Stimulated activated naive CD8-positive, alpha-beta T cell treated with anti-CD3 and anti-CD28 coated beads, Interleukin-15, amount 100 ng/mL, for 72 hours (primary cell): ENCODE measurements around the gene WRAP53.

Experiments used
- ATAC-seq: fragments of 150-1000 bp; cut with Tn5 transposase; 2 replicates; pipeline ENCODE4 v1.10.0; 2021; ENCODE audit warnings: mild to moderate bottlenecking, moderate library complexity
- DNase-seq, 2 donors: peaks; one replicate each; pipeline ENCODE4 v3.0.0; 2021 to 2022
- H3K27ac Mint-ChIP-seq, 2 donors: one replicate each; pipeline ENCODE4 v1.8.0; 2022; ENCODE audit warnings: mild to moderate bottlenecking in 2 of 2, mixed read lengths in 2 of 2, moderate library complexity in 2 of 2
- H3K27me3 Mint-ChIP-seq: one replicate; pipeline ENCODE4 v1.8.0; 2022; ENCODE audit warnings: mixed read lengths
- H3K4me1 Mint-ChIP-seq: one replicate; pipeline ENCODE4 v1.8.0; 2022; ENCODE audit warnings: mild to moderate bottlenecking, mixed read lengths
- H3K4me3 Mint-ChIP-seq, 2 donors: one replicate each; pipeline ENCODE4 v1.8.0; 2022; ENCODE audit warnings: mild to moderate bottlenecking in 2 of 2, mixed read lengths in 2 of 2, moderate library complexity in 1 of 2
- H3K9me3 Mint-ChIP-seq, 2 donors: one replicate each; pipeline ENCODE4 v1.8.0; 2022; ENCODE audit warnings: mixed read lengths in 2 of 2

WRAP53 gene

GRCh38 chr17:7713782-7714181 lies 25.5 kb downstream of the WRAP53 start:
- ATAC-seq, result no peak
- Mint-ChIP-seq H3K4me1 (peaks cover 62% of the 10 kb centered on the region), H3K9me3 (no peaks in the 10 kb centered on the region), H3K27ac (peak overlapping the region in 1 of 2 donors; percentile 81), H3K27me3 (peaks cover 94% of the 10 kb centered on the region), H3K4me3 (no peak overlapping the region)
- no peak for DNase-seq

- DNase-seq (no peak), ATAC-seq (no peak)
- no peaks in the 10 kb centered on the region for H3K9me3 Mint-ChIP-seq
- peaks cover 100% of the 10 kb centered on the region for H3K27me3 Mint-ChIP-seq
- H3K4me3 Mint-ChIP-seq, result no peak overlapping the region
- no peak overlapping the region for H3K27ac Mint-ChIP-seq
- H3K4me1 Mint-ChIP-seq, result peaks cover 58% of the 10 kb centered on the region
These were observed 26.7 kb downstream of the WRAP53 start for GRCh38 chr17:7714721-7715594.

- Mint-ChIP-seq H3K27me3 (peaks cover 100% of the 10 kb centered on the region), H3K4me3 (peak overlapping the region; percentile 87 to 91), H3K27ac (no peak overlapping the region), H3K4me1 (peaks cover 45% of the 10 kb centered on the region), H3K9me3 (no peaks in the 10 kb centered on the region)
- DNase-seq, result no peak
- ATAC-seq, result no peak
These were observed 27.9 kb downstream of the WRAP53 start for GRCh38 chr17:7715936-7716886.

- DNase-seq (peak; percentile 53 to 70), ATAC-seq (peak; percentile 83)
- H3K27me3 Mint-ChIP-seq, result peaks cover 98% of the 10 kb centered on the region
- peak within 1 kb of the TSS in 1 of 2 donors; percentile 61 for H3K27ac Mint-ChIP-seq
- peak within 1 kb of the TSS; percentile 87 to 91 for H3K4me3 Mint-ChIP-seq
- H3K9me3 Mint-ChIP-seq, result no peaks in the 10 kb centered on the region
- peaks cover 41% of the 10 kb centered on the region for H3K4me1 Mint-ChIP-seq
These were observed 28.9 kb downstream of the WRAP53 start, which contains the start of gene DNAH2 for GRCh38 chr17:7716901-7717755. DNAH2 (plus strand) TSS chr17:7717744; CDS start chr17:7719735, 1,991 bp downstream.

- Mint-ChIP-seq H3K27me3 (peaks cover 91% of the 10 kb centered on the region), H3K4me3 (peak overlapping the region; percentile 87 to 91), H3K27ac (no peak overlapping the region), H3K4me1 (peaks cover 33% of the 10 kb centered on the region), H3K9me3 (no peaks in the 10 kb centered on the region)
- ATAC-seq, result peak; percentile 69
- DNase-seq, result no peak
These were observed 29.6 kb downstream of the WRAP53 start for GRCh38 chr17:7717756-7718350.

GRCh38 chr17:7719661-7720060 lies 31.4 kb downstream of the WRAP53 start:
- Mint-ChIP-seq H3K27ac (no peak overlapping the region), H3K4me3 (no peak overlapping the region), H3K4me1 (peaks cover 26% of the 10 kb centered on the region), H3K27me3 (peaks cover 83% of the 10 kb centered on the region), H3K9me3 (no peaks in the 10 kb centered on the region)
- no peak for ATAC-seq
- DNase-seq, result no peak

GRCh38 chr17:7720125-7720524 lies 31.8 kb downstream of the WRAP53 start:
- Mint-ChIP-seq H3K4me1 (peaks cover 26% of the 10 kb centered on the region), H3K4me3 (no peak overlapping the region), H3K27me3 (peaks cover 78% of the 10 kb centered on the region), H3K27ac (no peak overlapping the region), H3K9me3 (no peaks in the 10 kb centered on the region)
- DNase-seq (no peak), ATAC-seq (no peak)

- DNase-seq, result no peak
- Mint-ChIP-seq H3K27me3 (peaks cover 68% of the 10 kb centered on the region), H3K4me3 (no peak overlapping the region), H3K9me3 (no peaks in the 10 kb centered on the region), H3K27ac (no peak overlapping the region), H3K4me1 (peaks cover 21% of the 10 kb centered on the region)
- no peak for ATAC-seq
These were observed 33.3 kb downstream of the WRAP53 start for GRCh38 chr17:7721612-7722011.

GRCh38 chr17:7727886-7728285 lies 39.6 kb downstream of the WRAP53 start:
- no peak overlapping the region for H3K4me3 Mint-ChIP-seq
- no peak for DNase-seq
- H3K4me1 Mint-ChIP-seq, result no peaks in the 10 kb centered on the region
- no peaks in the 10 kb centered on the region for H3K9me3 Mint-ChIP-seq
- H3K27me3 Mint-ChIP-seq, result peaks cover 30% of the 10 kb centered on the region
- no peak overlapping the region for H3K27ac Mint-ChIP-seq
- ATAC-seq, result no peak

- Mint-ChIP-seq H3K27ac (peak overlapping the region in 1 of 2 donors; percentile 36), H3K4me1 (no peaks in the 10 kb centered on the region), H3K9me3 (no peaks in the 10 kb centered on the region), H3K4me3 (no peak overlapping the region), H3K27me3 (peaks cover 19% of the 10 kb centered on the region)
- DNase-seq (no peak), ATAC-seq (no peak)
These were observed 41.5 kb downstream of the WRAP53 start for GRCh38 chr17:7729816-7730215.

GRCh38 chr17:7732981-7733539 lies 44.8 kb downstream of the WRAP53 start:
- Mint-ChIP-seq H3K27me3 (peaks cover 19% of the 10 kb centered on the region), H3K4me1 (no peaks in the 10 kb centered on the region), H3K4me3 (no peak overlapping the region), H3K27ac (no peak overlapping the region), H3K9me3 (no peaks in the 10 kb centered on the region)
- DNase-seq (no peak), ATAC-seq (no peak)

GRCh38 chr17:7737601-7738000 lies 49.3 kb downstream of the WRAP53 start:
- no peaks in the 10 kb centered on the region for H3K4me1 Mint-ChIP-seq
- no peak for ATAC-seq
- no peak for DNase-seq
- peaks cover 32% of the 10 kb centered on the region for H3K27me3 Mint-ChIP-seq
- no peaks in the 10 kb centered on the region for H3K9me3 Mint-ChIP-seq
- H3K4me3 Mint-ChIP-seq, result no peak overlapping the region
- no peak overlapping the region for H3K27ac Mint-ChIP-seq

GRCh38 chr17:7739746-7740145 lies 51.5 kb downstream of the WRAP53 start:
- no peak for ATAC-seq
- no peaks in the 10 kb centered on the region for H3K9me3 Mint-ChIP-seq
- H3K27ac Mint-ChIP-seq, result no peak overlapping the region
- H3K4me1 Mint-ChIP-seq, result no peaks in the 10 kb centered on the region
- peaks cover 40% of the 10 kb centered on the region for H3K27me3 Mint-ChIP-seq
- no peak for DNase-seq
- no peak overlapping the region for H3K4me3 Mint-ChIP-seq

GRCh38 chr17:7740481-7741001 lies 52.3 kb downstream of the WRAP53 start:
- DNase-seq, result no peak
- Mint-ChIP-seq H3K27ac (no peak overlapping the region), H3K27me3 (peaks cover 40% of the 10 kb centered on the region), H3K4me3 (peak overlapping the region in 1 of 2 donors; percentile 33), H3K9me3 (no peaks in the 10 kb centered on the region), H3K4me1 (no peaks in the 10 kb centered on the region)
- ATAC-seq, result no peak
